ENCODE measurements around the gene TMX4. TPM values are rescaled to one million over a fixed set of nuclear protein-coding genes. Genes with fewer than 3 reads are reported as not detected.

TMX4 gene
- polyA plus RNA-seq, 1 experiment, result 11.3 TPM

DNA sequence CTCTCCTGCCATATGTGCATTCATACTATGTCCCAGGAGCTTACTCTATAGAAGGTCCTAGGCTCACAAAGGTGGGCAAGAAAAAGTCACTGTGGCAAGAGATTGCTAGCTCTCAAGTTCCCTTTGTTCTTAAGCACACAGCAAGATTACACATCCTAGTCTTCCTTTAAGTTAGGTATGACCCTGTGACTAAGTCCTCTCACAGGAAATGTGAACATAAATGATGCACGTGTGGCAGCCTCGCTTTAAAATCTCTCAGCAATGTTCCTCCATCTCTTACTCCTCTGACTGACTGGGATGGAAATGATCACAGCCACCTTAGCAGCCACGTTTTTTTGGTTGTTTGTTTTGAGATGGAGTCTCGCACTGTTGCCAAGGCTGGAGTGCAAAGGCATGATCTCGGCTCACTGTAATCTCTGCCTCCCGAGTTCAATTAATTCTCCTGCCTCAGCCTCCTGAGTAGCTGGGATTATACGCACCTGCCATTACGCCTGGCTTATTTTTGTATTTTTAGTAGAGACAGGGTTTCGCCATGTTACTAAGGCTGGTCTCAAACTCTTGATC is 43.6 kb downstream of the TMX4 start:
- POLR2A ChIA-PET, result no interaction called here
- Histone ChIP-seq H3K4me3 (ENCODE audit: low read depth, low read length) (no peak overlapping the region), H3K27me3 (ENCODE audit: control insufficient read depth, insufficient read depth, low read length) (no peaks in the 10 kb centered on the region), H3K36me3 (ENCODE audit: control insufficient read depth, insufficient read depth, low read length) (no peaks in the 10 kb centered on the region)
- DNase-seq (ENCODE audit: low read depth), result no peak
- CTCF ChIA-PET, result interaction anchor here (0.6 kb wide), 1 partner anchor 38 kb away, joined by 3 read pairs; no protein-coding TSS in a partner anchor
- TF ChIP-seq, protein P1, sequence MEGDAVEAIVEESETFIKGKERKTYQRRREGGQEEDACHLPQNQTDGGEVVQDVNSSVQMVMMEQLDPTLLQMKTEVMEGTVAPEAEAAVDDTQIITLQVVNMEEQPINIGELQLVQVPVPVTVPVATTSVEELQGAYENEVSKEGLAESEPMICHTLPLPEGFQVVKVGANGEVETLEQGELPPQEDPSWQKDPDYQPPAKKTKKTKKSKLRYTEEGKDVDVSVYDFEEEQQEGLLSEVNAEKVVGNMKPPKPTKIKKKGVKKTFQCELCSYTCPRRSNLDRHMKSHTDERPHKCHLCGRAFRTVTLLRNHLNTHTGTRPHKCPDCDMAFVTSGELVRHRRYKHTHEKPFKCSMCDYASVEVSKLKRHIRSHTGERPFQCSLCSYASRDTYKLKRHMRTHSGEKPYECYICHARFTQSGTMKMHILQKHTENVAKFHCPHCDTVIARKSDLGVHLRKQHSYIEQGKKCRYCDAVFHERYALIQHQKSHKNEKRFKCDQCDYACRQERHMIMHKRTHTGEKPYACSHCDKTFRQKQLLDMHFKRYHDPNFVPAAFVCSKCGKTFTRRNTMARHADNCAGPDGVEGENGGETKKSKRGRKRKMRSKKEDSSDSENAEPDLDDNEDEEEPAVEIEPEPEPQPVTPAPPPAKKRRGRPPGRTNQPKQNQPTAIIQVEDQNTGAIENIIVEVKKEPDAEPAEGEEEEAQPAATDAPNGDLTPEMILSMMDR (IDR thresholded peaks at IDR 0.05; ENCODE audit: insufficient read depth, low read depth, low read length), result no peak

DNA sequence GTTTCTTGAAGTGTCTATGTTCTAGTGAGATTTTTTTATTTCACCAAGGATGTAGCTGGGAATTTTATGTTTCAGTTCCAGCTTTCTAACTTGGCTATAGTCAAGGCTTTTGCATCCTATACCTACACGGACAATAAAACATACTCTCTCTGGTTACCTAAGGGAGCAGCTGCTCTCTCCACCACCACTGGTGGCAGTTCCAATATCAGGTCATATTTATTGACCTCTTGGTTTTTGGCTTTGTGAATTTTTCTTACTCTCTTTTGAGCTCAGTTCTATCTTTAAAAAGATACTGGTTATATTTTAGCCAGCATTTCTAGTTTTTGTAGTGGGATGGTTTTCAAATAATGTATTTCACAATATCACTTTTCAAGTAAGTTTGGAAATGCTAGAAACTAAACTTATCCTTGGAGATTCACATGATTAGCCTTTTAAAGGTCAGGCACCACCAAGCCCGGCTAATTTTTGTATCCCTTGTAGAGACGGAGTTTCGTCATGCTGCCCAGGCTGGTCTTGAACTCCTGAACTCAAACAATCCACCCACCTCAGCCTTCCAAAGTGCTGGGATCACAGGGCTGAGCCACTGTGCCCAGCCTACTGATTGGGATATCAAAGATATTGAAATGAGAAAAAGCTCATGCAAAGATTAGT is 44.7 kb downstream of the TMX4 start:
- ChIA-PET POLR2A (no interaction called here), CTCF (interaction anchor here (0.6 to 1.6 kb wide), 2 partner anchors 37 to 748 kb away, joined by 3 to 4 read pairs; no protein-coding TSS in a partner anchor)
- H3K36me3 ChIP-seq (ENCODE audit: control insufficient read depth, insufficient read depth, low read length), result no peaks in the 10 kb centered on the region
- no peak overlapping the region for H3K4me3 ChIP-seq (ENCODE audit: low read depth, low read length)
- no peak for DNase-seq (ENCODE audit: low read depth)
- TF ChIP-seq, protein P1 (IDR thresholded peaks at IDR 0.05; ENCODE audit: insufficient read depth, low read depth, low read length), result no peak
- H3K27me3 ChIP-seq (ENCODE audit: control insufficient read depth, insufficient read depth, low read length), result no peaks in the 10 kb centered on the region

- Histone ChIP-seq H3K36me3 (ENCODE audit: control insufficient read depth, insufficient read depth, low read length) (no peaks in the 10 kb centered on the region), H3K27me3 (ENCODE audit: control insufficient read depth, insufficient read depth, low read length) (no peaks in the 10 kb centered on the region), H3K4me3 (ENCODE audit: low read depth, low read length) (no peak overlapping the region)
- POLR2A ChIA-PET, result no interaction called here
- CTCF ChIA-PET, result interaction anchor here (1.5 to 3.0 kb wide), 3 partner anchors 9 to 750 kb away, joined by 6 to 12 read pairs (median 6); no protein-coding TSS in a partner anchor
- TF ChIP-seq, protein P1 (IDR thresholded peaks at IDR 0.05; ENCODE audit: insufficient read depth, low read depth, low read length), result no peak
- DNase-seq (ENCODE audit: low read depth), result no peak
Observed at GRCh38 chr20:7971536-7972280, 47.9 kb downstream of the TMX4 start.

- CTCF ChIA-PET, result interaction anchor here (0.7 to 1.6 kb wide), 5 partner anchors 8 to 754 kb away, joined by 3 to 7 read pairs (median 3); no protein-coding TSS in a partner anchor
- POLR2A ChIA-PET, result no interaction called here
- DNase-seq (ENCODE audit: low read depth), result peak; percentile 66
Observed at GRCh38 chr20:7967199-7967844, 52.2 kb downstream of the TMX4 start.

More at GRCh38 chr20:7967199-7967844, 52.2 kb downstream of the TMX4 start:
- Histone ChIP-seq H3K36me3 (ENCODE audit: control insufficient read depth, insufficient read depth, low read length) (no peaks in the 10 kb centered on the region), H3K27me3 (ENCODE audit: control insufficient read depth, insufficient read depth, low read length) (no peaks in the 10 kb centered on the region), H3K4me3 (ENCODE audit: low read depth, low read length) (no peak overlapping the region)
- TF ChIP-seq, protein P1 (IDR thresholded peaks at IDR 0.05; ENCODE audit: insufficient read depth, low read depth, low read length), result no peak
